K562 (cell line): ENCODE results near the gene GLG1. TPM values are rescaled to one million over a fixed set of nuclear protein-coding genes. Genes with fewer than 3 reads are reported as not detected.

ENCODE experiments used
- ATAC-seq: fragments of 200-7000 bp; cut with Tn5 transposase; 3 replicates; pipeline ENCODE4 v1.9.1; 2020; ENCODE audit warnings: moderate library complexity
- BruUV-seq: library from RNA; stranded (reverse); fragments of 400-500 nt; replicated peaks from 2 replicates; lab custom pipeline; 2021; lab: Mats Ljungman, UMichigan
- CTCF ChIA-PET: fragments of 300-600 bp; formaldehyde crosslinking; extraction: SDS; loops from one replicate; lab custom pipeline; 2021; ENCODE audit warnings: low intra/inter-chr PET ratio; lab: Yijun Ruan, JAX
- POLR2A ChIA-PET: fragments of 300-600, 350-650 bp; sonication (Branson Sonifier 250); formaldehyde crosslinking; extraction: SDS; loops from one replicate; lab custom pipeline; 2021; ENCODE audit warnings: antibody characterized with exemption, inconsistent platforms; lab: Yijun Ruan, JAX
- DNase-seq, 4 experiments: peaks; one replicate each; pipeline versions ENCODE4 v3.0.0 to v3.0.0-alpha.2; 2011 to 2018; ENCODE audit warnings: low spot score in 3 of 4, mixed read lengths in 3 of 4; ENCODE audit errors: extremely low read depth in 1 of 4
- FAIRE-seq: peaks from 2 replicates; lab custom pipeline; 2011; peaks lifted over from hg19 to GRCh38; lab: Jason Lieb, UNC
- H2AFZ ChIP-seq: 2 replicates; pipeline ENCODE4 v1.6.0; 2011; ENCODE audit warnings: low read depth, low read length, control low read depth, inconsistent platforms
- H3K27ac ChIP-seq: fragments of 200-600 bp; 3 replicates; pipeline ENCODE4 v1.8.0; 2011; ENCODE audit warnings: low read depth, mild to moderate bottlenecking, control low read depth, inconsistent platforms, low read length, moderate library complexity, mixed read lengths; ENCODE audit errors: extremely low read depth
- H3K27me3 ChIP-seq, 2 experiments: fragments of 300-600 bp in 1 of 2; 2 replicates in 1 of 2; 3 replicates in 1 of 2; pipeline versions ENCODE4 v1.6.0 to v1.8.0; 2011; ENCODE audit warnings: inconsistent platforms in 2 of 2, low read length in 2 of 2, mild to moderate bottlenecking in 1 of 2, mixed read lengths in 1 of 2, moderate library complexity in 1 of 2; ENCODE audit not compliant: control insufficient read depth in 2 of 2, insufficient read depth in 2 of 2
- H3K36me3 ChIP-seq: fragments of 300-600 bp; 3 replicates; pipeline ENCODE4 v1.8.0; 2011; ENCODE audit warnings: mild to moderate bottlenecking, low read length, inconsistent platforms; ENCODE audit not compliant: control insufficient read depth, insufficient read depth
- H3K4me1 ChIP-seq, 2 experiments: fragments of 200-600 bp in 1 of 2; replicated peaks in 1 of 2; 2 replicates in 1 of 2; 3 replicates in 1 of 2; pipeline versions ENCODE4 v1.5.1 to v1.8.0; 2011; ENCODE audit warnings: inconsistent platforms in 2 of 2, low read length in 2 of 2, mild to moderate bottlenecking in 1 of 2, mixed read lengths in 1 of 2, moderate library complexity in 1 of 2; ENCODE audit not compliant: control insufficient read depth in 2 of 2, insufficient read depth in 2 of 2
- H3K4me2 ChIP-seq: 2 replicates; pipeline ENCODE4 v1.6.1; 2011; ENCODE audit warnings: low read length, control low read depth, inconsistent platforms, mixed read lengths; ENCODE audit not compliant: insufficient read depth
- H3K4me3 ChIP-seq: fragments of 200-600 bp; sonication (generic), shearing (Covaris generic); 2 replicates; pipeline ENCODE4 v1.5.1; 2016; ENCODE audit warnings: control low read depth, inconsistent platforms
- H3K79me2 ChIP-seq: fragments of 200-600 bp; 3 replicates; pipeline ENCODE4 v1.8.0; 2011; ENCODE audit warnings: low read length, inconsistent platforms; ENCODE audit not compliant: control insufficient read depth, insufficient read depth
- H3K9ac ChIP-seq, 2 experiments: 2 replicates each; pipeline versions ENCODE4 v1.6.0 to v1.6.1; 2011; ENCODE audit warnings: low read depth in 2 of 2, low read length in 2 of 2, control low read depth in 1 of 2, inconsistent platforms in 1 of 2, mild to moderate bottlenecking in 1 of 2, mixed read lengths in 1 of 2; ENCODE audit not compliant: insufficient read depth in 1 of 2
- H3K9me1 ChIP-seq: one replicate; pipeline ENCODE4 v1.6.0; 2011; ENCODE audit warnings: inconsistent platforms, mild to moderate bottlenecking, low read length, moderate library complexity; ENCODE audit not compliant: control insufficient read depth, insufficient read depth
- H3K9me3 ChIP-seq: replicated peaks from 2 replicates; pipeline ENCODE4 v1.5.1; 2011; ENCODE audit warnings: low read depth, low read length, inconsistent platforms; ENCODE audit not compliant: control insufficient read depth, insufficient read depth
- H4K20me1 ChIP-seq: replicated peaks from 2 replicates; pipeline ENCODE4 v1.6.1; 2011; ENCODE audit warnings: low read length, inconsistent platforms, mixed read lengths; ENCODE audit not compliant: control insufficient read depth, insufficient read depth
- CBX8 ChIP-seq: fragments of 200-600 bp; sonication (generic); IDR thresholded peaks from 2 replicates; pipeline ENCODE4 v1.6.1; 2012; ENCODE audit warnings: borderline replicate concordance, mixed run types, low read depth, mild to moderate bottlenecking, moderate library complexity, mixed read lengths, low read length, control low read depth, inconsistent platforms; ENCODE audit not compliant: poor library complexity, severe bottlenecking; ENCODE audit errors: extremely low read depth
- GABPB1 ChIP-seq: sonication (generic); formaldehyde crosslinking; IDR thresholded peaks from 2 replicates; pipeline ENCODE4 v1.8.0; 2022; ENCODE audit warnings: mild to moderate bottlenecking, missing genetic modification reagents
- HDAC3 ChIP-seq: fragments of 450-650 bp; IDR thresholded peaks from 2 replicates; pipeline ENCODE4 v1.6.1; 2018; ENCODE audit warnings: borderline replicate concordance, mild to moderate bottlenecking, moderate library complexity; ENCODE audit not compliant: partially characterized antibody
- HOXB6 ChIP-seq: fragments of 250-450 bp; sonication (Bioruptor Pico); IDR thresholded peaks from 2 replicates; pipeline ENCODE4 v1.5.1; 2022; ENCODE audit warnings: mild to moderate bottlenecking, borderline replicate concordance
- MEF2A ChIP-seq: IDR thresholded peaks from 2 replicates; pipeline ENCODE4 v1.6.1; 2011; ENCODE audit warnings: low read depth, mild to moderate bottlenecking, low read length, moderate library complexity; ENCODE audit not compliant: control insufficient read depth
- MEF2D ChIP-seq: conservative IDR thresholded peaks from 2 replicates; pipeline ENCODE4 v1.6.1; 2016; ENCODE audit warnings: low read depth, missing genetic modification characterization, missing compliant biosample characterization
- NR2F6 ChIP-seq: fragments of 450-650 bp; formaldehyde crosslinking; IDR thresholded peaks from 2 replicates; pipeline ENCODE4 v1.4.0; 2020; ENCODE audit warnings: mild to moderate bottlenecking
- POLR2G ChIP-seq: fragments of 200-400 bp; formaldehyde crosslinking; IDR thresholded peaks from 2 replicates; pipeline ENCODE4 v1.6.1; 2017; ENCODE audit warnings: low read depth, mild to moderate bottlenecking, antibody characterized with exemption, low read length, moderate library complexity
- PPARD ChIP-seq: fragments of 250-450 bp; sonication (Bioruptor Pico); IDR thresholded peaks from 2 replicates; pipeline ENCODE4 v1.8.0; 2022; ENCODE audit warnings: inconsistent platforms, mild to moderate bottlenecking, moderate library complexity
- U2AF1 ChIP-seq: fragments of 200-400 bp; formaldehyde crosslinking; optimal IDR thresholded peaks from 2 replicates; pipeline ENCODE3; 2017; ENCODE audit warnings: mild to moderate bottlenecking, low read depth, low read length, moderate library complexity
- ZFPM2 ChIP-seq: fragments of 250-450 bp; sonication (Bioruptor Pico); IDR thresholded peaks from 2 replicates; pipeline ENCODE4 v1.5.1; 2022; ENCODE audit warnings: mild to moderate bottlenecking
- ZNF695 ChIP-seq: fragments of 450-650 bp; formaldehyde crosslinking; IDR thresholded peaks from 2 replicates; pipeline ENCODE4 v1.4.0; 2020; ENCODE audit warnings: mild to moderate bottlenecking, moderate library complexity
- WGBS: fragments of 100-300 bp; shearing (Covaris generic); methylation state at CpG from one replicate; pipeline ENCODE4 v1.1.6; 2016; ENCODE audit warnings: low coverage, mixed read lengths; ENCODE audit not compliant: insufficient coverage; ENCODE audit errors: missing lambda C conversion rate; 5-methylcytosine and 5-hydroxymethylcytosine counted together
- in situ Hi-C: fragments of 300-500 bp; cut with MboI; formaldehyde crosslinking; loops from 4 replicates; pipeline ENCODE4 v1.15.0; 2018; ENCODE audit warnings: inconsistent platforms, mixed read lengths
- intact Hi-C: fragments of 100-400 bp; cut with micrococcal nuclease; formaldehyde crosslinking; loops from 2 replicates; pipeline ENCODE4 v1.14.2; 2022
- polyA plus RNA-seq, 8 experiments: library from polyadenylated mRNA; depleted of rRNA in 4 of 8; stranded (reverse) in 5 of 8; unstranded in 3 of 8; fragments of >200 nt; fragmentation: Nextera tagmentation in 2 of 8; fragmentation: Illumina TruSeq in 1 of 8; extraction: Ambion mirVana in 2 of 8; extraction: Trizol in 1 of 8; gene quantifications; 2 replicates each; pipeline versions ENCODE4 v1.2.1 to v1.2.3, GENCODE V29; 2011 to 2014; ENCODE audit warnings: inconsistent platforms in 1 of 8, missing spikeins in 1 of 8
- total RNA-seq, 7 experiments: library from RNA; depleted of rRNA in 6 of 7; stranded (reverse); fragments of >200 nt in 6 of 7; fragmentation: Illumina TruSeq in 2 of 7; extraction: Trizol in 2 of 7; gene quantifications; 2 replicates each; pipeline versions ENCODE4 v1.2.1 to v1.2.3, GENCODE V29; 2011 to 2021; ENCODE audit warnings: low replicate concordance in 1 of 7
- TF ChIP-seq, protein P1 (sequence below): sonication (generic); formaldehyde crosslinking; IDR thresholded peaks from 2 replicates; pipeline ENCODE4 v1.8.1; 2023; ENCODE audit warnings: mild to moderate bottlenecking, missing genetic modification reagents

GLG1 gene
- total and polyA plus RNA-seq, 9 of the 15 experiments (the other 6 are each of a cell fraction or from before 2014, with no cell fraction given): 6.2 to 36.0 (median 23.6) TPM

DNA sequence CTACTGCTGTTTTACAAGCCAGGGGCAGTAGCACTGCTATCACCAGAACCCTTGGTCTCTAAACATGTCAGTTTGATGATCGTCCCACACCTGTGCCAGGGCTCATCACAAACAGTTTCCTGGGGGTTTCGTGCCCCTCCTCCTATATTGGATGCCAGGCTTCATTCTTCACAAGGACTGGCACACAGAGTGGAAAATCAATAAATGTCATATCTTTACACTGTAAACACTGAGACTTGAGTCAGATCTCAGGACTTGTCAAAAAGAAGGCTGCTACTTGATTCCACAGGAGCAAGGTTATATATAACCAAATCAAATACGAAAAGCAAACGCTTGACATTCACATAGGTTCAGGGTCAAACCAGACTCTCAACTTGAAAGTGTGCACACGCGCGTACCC, 146.4 kb downstream of the GLG1 start:
- Histone ChIP-seq H4K20me1 (no peaks in the 10 kb centered on the region), H3K4me3 (no peak overlapping the region), H3K27ac (no peak overlapping the region), H2AFZ (no peak overlapping the region), H3K4me1 (no peaks in the 10 kb centered on the region), H3K79me2 (no peaks in the 10 kb centered on the region), H3K9me1 (no peaks in the 10 kb centered on the region), H3K4me2 (no peak overlapping the region), H3K9me3 (no peaks in the 10 kb centered on the region), H3K27me3 (no peaks in the 10 kb centered on the region), H3K36me3 (peaks cover 65% of the 10 kb centered on the region; the same call in 2 of the 3 replicates), H3K9ac (no peak overlapping the region)
- ChIA-PET POLR2A (no interaction called here), CTCF (no interaction called here)
- intact Hi-C loops: no loop called here
- no peak for FAIRE-seq
- WGBS: 94% methylated on average over 5 of the region's 7 CpGs
- no TSS peak for BruUV-seq
- DNase-seq: no peak
- no peak for ATAC-seq
- in situ Hi-C loops: no loop called here
- TF ChIP-seq POLR2G (no peak), MEF2A (no peak)

DNA sequence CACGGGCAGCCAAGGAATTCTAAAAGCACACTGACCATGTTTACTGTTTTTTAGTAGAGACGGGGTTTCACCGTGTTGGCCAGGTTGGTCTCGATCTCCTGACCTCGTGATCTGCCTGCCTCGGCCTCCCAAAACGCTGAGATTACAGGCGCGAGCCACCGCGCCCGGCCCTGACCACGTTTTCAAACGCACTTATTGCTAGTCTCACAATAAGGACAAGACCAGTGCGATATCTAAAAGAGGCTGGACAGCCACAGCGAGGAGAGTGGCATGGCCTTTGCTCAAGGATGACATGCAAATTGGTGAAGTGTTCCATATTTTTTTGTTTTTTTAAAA, 150.7 kb downstream of the GLG1 start:
- TF ChIP-seq, protein P1, sequence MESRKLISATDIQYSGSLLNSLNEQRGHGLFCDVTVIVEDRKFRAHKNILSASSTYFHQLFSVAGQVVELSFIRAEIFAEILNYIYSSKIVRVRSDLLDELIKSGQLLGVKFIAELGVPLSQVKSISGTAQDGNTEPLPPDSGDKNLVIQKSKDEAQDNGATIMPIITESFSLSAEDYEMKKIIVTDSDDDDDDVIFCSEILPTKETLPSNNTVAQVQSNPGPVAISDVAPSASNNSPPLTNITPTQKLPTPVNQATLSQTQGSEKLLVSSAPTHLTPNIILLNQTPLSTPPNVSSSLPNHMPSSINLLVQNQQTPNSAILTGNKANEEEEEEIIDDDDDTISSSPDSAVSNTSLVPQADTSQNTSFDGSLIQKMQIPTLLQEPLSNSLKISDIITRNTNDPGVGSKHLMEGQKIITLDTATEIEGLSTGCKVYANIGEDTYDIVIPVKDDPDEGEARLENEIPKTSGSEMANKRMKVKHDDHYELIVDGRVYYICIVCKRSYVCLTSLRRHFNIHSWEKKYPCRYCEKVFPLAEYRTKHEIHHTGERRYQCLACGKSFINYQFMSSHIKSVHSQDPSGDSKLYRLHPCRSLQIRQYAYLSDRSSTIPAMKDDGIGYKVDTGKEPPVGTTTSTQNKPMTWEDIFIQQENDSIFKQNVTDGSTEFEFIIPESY (CRISPR knock-in tag): no peak
- TF ChIP-seq CBX8 (no peak), HDAC3 (no peak), MEF2D (tag) (no peak), U2AF1 (no peak), GABPB1 (CRISPR knock-in tag) (no peak), NR2F6 (no peak), PPARD (CRISPR knock-in tag) (no peak), ZNF695 (CRISPR knock-in tag) (no peak), HOXB6 (CRISPR knock-in tag) (no peak), ZFPM2 (no peak)
- no peak overlapping the region for H3K27ac ChIP-seq
- no peak overlapping the region for H3K9ac ChIP-seq
- DNase-seq (no peak), FAIRE-seq (no peak), ATAC-seq (no peak)
- H3K4me3 ChIP-seq: no peak overlapping the region
- no TSS peak for BruUV-seq
- intact Hi-C loops: no loop called here
- H3K9me1 ChIP-seq: no peaks in the 10 kb centered on the region
- H3K9me3 ChIP-seq: no peaks in the 10 kb centered on the region
- ChIA-PET POLR2A (no interaction called here), CTCF (no interaction called here)
- no peaks in the 10 kb centered on the region for H4K20me1 ChIP-seq
- H2AFZ ChIP-seq: no peak overlapping the region
- WGBS: 95% methylated on average over 6 of the region's 16 CpGs
- H3K79me2 ChIP-seq: no peaks in the 10 kb centered on the region
- peaks cover 54% of the 10 kb centered on the region; the same call in 2 of the 3 replicates for H3K36me3 ChIP-seq
- in situ Hi-C loops: no loop called here
- no peak overlapping the region for H3K4me2 ChIP-seq
- no peaks in the 10 kb centered on the region for H3K27me3 ChIP-seq
- no peaks in the 10 kb centered on the region for H3K4me1 ChIP-seq
